ENCODE data around the gene TINAGL1. TPM values are rescaled to one million over a fixed set of nuclear protein-coding genes. Genes with fewer than 3 reads are reported as not detected.

TINAGL1 gene
- total RNA-seq: 25.0 and 31.8 TPM in 2 replicates

GRCh38 chr1:31576201-31576669 is at the start of gene TINAGL1:
TSS of gene TINAGL1 (plus strand) at chr1:31576515. CDS start at chr1:31577149, 634 bp downstream.

GRCh38 chr1:31617218-31617915 is 41.1 kb downstream of the TINAGL1 start, which contains the start of gene HCRTR1:
TSS of gene HCRTR1 (plus strand) at chr1:31617689. CDS start at chr1:31619193, 1,504 bp downstream.

Other genes with a start within 250 kb of the TINAGL1 start
- gene FABP3, start 203.4 kb upstream of the TINAGL1 start, total RNA-seq: 32.3 and 40.8 TPM in 2 replicates
- 3.7 and 5.0 TPM in 2 replicates for gene SERINC2, start 163.3 kb upstream of the TINAGL1 start, total RNA-seq
- not detected in 2 replicates for gene HCRTR1, start 41.2 kb downstream of the TINAGL1 start, total RNA-seq
- 70.0 and 73.6 TPM in 2 replicates for gene PEF1, start 68.4 kb downstream of the TINAGL1 start, total RNA-seq
- gene COL16A1, start 127.5 kb downstream of the TINAGL1 start, total RNA-seq: 101 and 130 TPM in 2 replicates
- gene ADGRB2, start 187.8 kb downstream of the TINAGL1 start, total RNA-seq: 4.4 and 7.0 TPM in 2 replicates
- 44.3 and 48.9 TPM in 2 replicates for gene SPOCD1, start 239.5 kb downstream of the TINAGL1 start, total RNA-seq

Measured in articular chondrocyte of knee joint (primary cell).